Ramos (cell line): ENCODE data around the gene KLHL40.

Experiments used
- in situ Hi-C: fragments of 300-500 bp; cut with MboI; formaldehyde crosslinking; loops from one replicate; pipeline ENCODE4 v1.14.3; 2022; ENCODE audit warnings: low sequenced_read_pairs; ENCODE audit not compliant: unreplicated experiment

The KLHL40 gene

GRCh38 chr3:42701371-42702065 lies 16.2 kb downstream of the KLHL40 start:
- in situ Hi-C loops: no loop called here

GRCh38 chr3:42702066-42702951 lies 17.0 kb downstream of the KLHL40 start, which contains the start of gene HHATL:
Gene HHATL (minus strand): TSS chr3:42702798. CDS start chr3:42700826, 1,972 bp downstream.
- in situ Hi-C loops: no loop called here

- in situ Hi-C loops: no loop called here
Measured at GRCh38 chr3:42702982-42703694, 17.8 kb downstream of the KLHL40 start.

- in situ Hi-C loops: no loop called here
Measured at GRCh38 chr3:42703695-42704025, 18.3 kb downstream of the KLHL40 start.

- in situ Hi-C loops: no loop called here
Measured at GRCh38 chr3:42704136-42704841, 19.0 kb downstream of the KLHL40 start.

- in situ Hi-C loops: no loop called here
Measured at GRCh38 chr3:42705058-42705767, 19.9 kb downstream of the KLHL40 start.

GRCh38 chr3:42705962-42706585 lies 20.7 kb downstream of the KLHL40 start:
- in situ Hi-C loops: no loop called here

GRCh38 chr3:42706721-42707619 lies 21.6 kb downstream of the KLHL40 start:
- in situ Hi-C loops: no loop called here

GRCh38 chr3:42707620-42708355 lies 22.5 kb downstream of the KLHL40 start:
- in situ Hi-C loops: no loop called here

- in situ Hi-C loops: no loop called here
Measured at GRCh38 chr3:42708611-42709151, 23.3 kb downstream of the KLHL40 start.

GRCh38 chr3:42709621-42710020 lies 24.3 kb downstream of the KLHL40 start:
- in situ Hi-C loops: no loop called here

- in situ Hi-C loops: no loop called here
Measured at GRCh38 chr3:42710323-42711021, 25.1 kb downstream of the KLHL40 start.

- in situ Hi-C loops: no loop called here
Measured at GRCh38 chr3:42711491-42712343, 26.4 kb downstream of the KLHL40 start.

- in situ Hi-C loops: no loop called here
Measured at GRCh38 chr3:42712344-42712648, 27.0 kb downstream of the KLHL40 start.

- in situ Hi-C loops: no loop called here
Measured at GRCh38 chr3:42712688-42713372, 27.5 kb downstream of the KLHL40 start.
